Osteoblast (primary cell): Measurements from ENCODE around the gene VNN1. TPM values are rescaled to one million over a fixed set of nuclear protein-coding genes. Genes with fewer than 3 reads are reported as not detected.

Source experiments
- DNase-seq: peaks from one replicate; pipeline ENCODE4 v3.0.0; 2011; ENCODE audit warnings: low spot score, mixed read lengths; ENCODE audit not compliant: insufficient read length; ENCODE audit errors: missing footprints
- H2AFZ ChIP-seq: 2 replicates; pipeline ENCODE4 v1.6.0; 2011; ENCODE audit warnings: mild to moderate bottlenecking, low read length
- H3K27ac ChIP-seq: 2 replicates; pipeline ENCODE4 v1.5.1; 2011; ENCODE audit warnings: mild to moderate bottlenecking, low read depth, low read length, moderate library complexity
- H3K27me3 ChIP-seq: 2 replicates; pipeline ENCODE4 v1.6.0; 2012; ENCODE audit warnings: mild to moderate bottlenecking, control low read depth, inconsistent platforms, low read length, moderate library complexity; ENCODE audit not compliant: insufficient read depth
- H3K36me3 ChIP-seq: 2 replicates; pipeline ENCODE4 v1.5.1; 2011; ENCODE audit warnings: mild to moderate bottlenecking, low read length, control low read depth, moderate library complexity; ENCODE audit not compliant: insufficient read depth
- H3K4me1 ChIP-seq: 2 replicates; pipeline ENCODE4 v1.5.1; 2011; ENCODE audit warnings: mild to moderate bottlenecking, low read length, control low read depth, moderate library complexity; ENCODE audit not compliant: insufficient read depth
- H3K4me2 ChIP-seq: 2 replicates; pipeline ENCODE4 v1.6.0; 2011; ENCODE audit warnings: mild to moderate bottlenecking, low read length; ENCODE audit not compliant: insufficient read depth
- H3K4me3 ChIP-seq: fragments of 200-600 bp; sonication (generic); 3 replicates; pipeline ENCODE4 v1.5.1; 2012; ENCODE audit warnings: mild to moderate bottlenecking, low read length, inconsistent platforms; ENCODE audit not compliant: insufficient read depth
- H3K79me2 ChIP-seq: 2 replicates; pipeline ENCODE4 v1.6.0; 2012; ENCODE audit warnings: mild to moderate bottlenecking, low read length, control low read depth, inconsistent platforms; ENCODE audit not compliant: insufficient read depth
- H3K9me3 ChIP-seq: 2 replicates; pipeline ENCODE4 v1.5.1; 2011; ENCODE audit warnings: low read depth, low read length, control low read depth
- H4K20me1 ChIP-seq: 2 replicates; pipeline ENCODE4 v1.6.0; 2012; ENCODE audit warnings: mild to moderate bottlenecking, low read length, control low read depth; ENCODE audit not compliant: insufficient read depth
- CTCF ChIP-seq: IDR thresholded peaks from 2 replicates; pipeline ENCODE4 v1.5.1; 2011; ENCODE audit warnings: mild to moderate bottlenecking, low read depth, low read length, moderate library complexity; ENCODE audit errors: extremely low read depth
- total RNA-seq: library from RNA; depleted of rRNA; stranded (reverse); fragments of >200 nt; gene quantifications from 2 replicates; pipeline ENCODE4 v1.2.3, GENCODE V29; 2012

Gene VNN1
- total RNA-seq, 1 donor: not detected

GRCh38 chr6:132752255-132752654 lies 38.4 kb upstream of the VNN1 start:
- no peak for TF ChIP-seq CTCF
- no peaks in the 10 kb centered on the region for H3K4me1 ChIP-seq
- peaks cover 7% of the 10 kb centered on the region for H3K27me3 ChIP-seq
- no peak for DNase-seq
- no peaks in the 10 kb centered on the region for H4K20me1 ChIP-seq
- H2AFZ ChIP-seq: no peak overlapping the region
- H3K9me3 ChIP-seq: no peaks in the 10 kb centered on the region
- H3K27ac ChIP-seq: no peak overlapping the region
- no peak overlapping the region for H3K4me3 ChIP-seq
- no peaks in the 10 kb centered on the region for H3K36me3 ChIP-seq
- no peaks in the 10 kb centered on the region for H3K79me2 ChIP-seq
- H3K4me2 ChIP-seq: no peak overlapping the region

- Histone ChIP-seq H3K36me3 (no peaks in the 10 kb centered on the region), H3K27me3 (peaks cover 7% of the 10 kb centered on the region), H3K27ac (no peak overlapping the region), H3K4me3 (no peak overlapping the region), H3K9me3 (no peaks in the 10 kb centered on the region), H2AFZ (no peak overlapping the region), H3K4me1 (no peaks in the 10 kb centered on the region), H4K20me1 (no peaks in the 10 kb centered on the region), H3K4me2 (no peak overlapping the region), H3K79me2 (no peaks in the 10 kb centered on the region)
- no peak for TF ChIP-seq CTCF
- DNase-seq: no peak
These were observed 38.0 kb upstream of the VNN1 start for GRCh38 chr6:132751828-132752227.

- Histone ChIP-seq H3K27ac (no peak overlapping the region), H3K36me3 (no peaks in the 10 kb centered on the region), H3K9me3 (no peaks in the 10 kb centered on the region), H3K4me2 (no peak overlapping the region), H3K4me1 (no peaks in the 10 kb centered on the region), H4K20me1 (no peaks in the 10 kb centered on the region), H2AFZ (no peak overlapping the region), H3K27me3 (peaks cover 1% of the 10 kb centered on the region), H3K79me2 (no peaks in the 10 kb centered on the region), H3K4me3 (no peak overlapping the region)
- no peak for DNase-seq
- no peak for TF ChIP-seq CTCF
These were observed 37.5 kb upstream of the VNN1 start for GRCh38 chr6:132751306-132751705.

- Histone ChIP-seq H3K79me2 (no peaks in the 10 kb centered on the region), H3K4me2 (no peak overlapping the region), H3K9me3 (no peaks in the 10 kb centered on the region), H2AFZ (no peak overlapping the region), H3K4me3 (no peak overlapping the region), H3K4me1 (no peaks in the 10 kb centered on the region), H4K20me1 (no peaks in the 10 kb centered on the region), H3K27me3 (no peaks in the 10 kb centered on the region), H3K36me3 (no peaks in the 10 kb centered on the region), H3K27ac (no peak overlapping the region)
- no peak for TF ChIP-seq CTCF
- DNase-seq: no peak
These were observed 36.8 kb upstream of the VNN1 start for GRCh38 chr6:132750455-132751248.
